Measurements from ENCODE around the gene SGSH.
"Not testable (repeated sequence)": the region's sequence is repeated elsewhere in the genome, so short reads cannot be mapped to it uniquely, and the experiment has no call there.

The SGSH gene

GRCh38 chr17:80201446-80201845 lies 18.7 kb downstream of the SGSH start:
- Histone ChIP-seq H3K27ac (ENCODE audit: low read length) (no peak overlapping the region), H3K9ac (ENCODE audit: low read length) (no peak overlapping the region), H3K4me3 (ENCODE audit: low read length) (no peak overlapping the region), H3K9me3 (ENCODE audit: control insufficient read depth, low read depth, low read length) (no peaks in the 10 kb centered on the region), H3K27me3 (ENCODE audit: control insufficient read depth, insufficient read depth, low read length) (no peaks in the 10 kb centered on the region), H3K36me3 (ENCODE audit: control insufficient read depth, low read depth, low read length) (no peaks in the 10 kb centered on the region), H3K4me1 (ENCODE audit: control insufficient read depth, low read depth, low read length) (no peaks in the 10 kb centered on the region)

GRCh38 chr17:80199295-80199694 lies 20.8 kb downstream of the SGSH start:
- not testable (repeated sequence) for H3K27ac ChIP-seq (ENCODE audit: low read length); H3K9me3 ChIP-seq (ENCODE audit: control insufficient read depth, low read depth, low read length); H3K9ac ChIP-seq (ENCODE audit: low read length); H3K27me3 ChIP-seq (ENCODE audit: control insufficient read depth, insufficient read depth, low read length); H3K36me3 ChIP-seq (ENCODE audit: control insufficient read depth, low read depth, low read length); H3K4me1 ChIP-seq (ENCODE audit: control insufficient read depth, low read depth, low read length); H3K4me3 ChIP-seq (ENCODE audit: low read length)

GRCh38 chr17:80198144-80198661 lies 21.9 kb downstream of the SGSH start:
- Histone ChIP-seq H3K27me3 (ENCODE audit: control insufficient read depth, insufficient read depth, low read length) (no peaks in the 10 kb centered on the region), H3K4me1 (ENCODE audit: control insufficient read depth, low read depth, low read length) (no peaks in the 10 kb centered on the region), H3K36me3 (ENCODE audit: control insufficient read depth, low read depth, low read length) (no peaks in the 10 kb centered on the region), H3K9me3 (ENCODE audit: control insufficient read depth, low read depth, low read length) (no peaks in the 10 kb centered on the region), H3K9ac (ENCODE audit: low read length) (no peak overlapping the region), H3K27ac (ENCODE audit: low read length) (no peak overlapping the region), H3K4me3 (ENCODE audit: low read length) (no peak overlapping the region)

GRCh38 chr17:80196652-80197051 lies 23.5 kb downstream of the SGSH start:
- Histone ChIP-seq H3K27ac (ENCODE audit: low read length) (no peak overlapping the region), H3K27me3 (ENCODE audit: control insufficient read depth, insufficient read depth, low read length) (no peaks in the 10 kb centered on the region), H3K4me3 (ENCODE audit: low read length) (no peak overlapping the region), H3K36me3 (ENCODE audit: control insufficient read depth, low read depth, low read length) (no peaks in the 10 kb centered on the region), H3K9me3 (ENCODE audit: control insufficient read depth, low read depth, low read length) (no peaks in the 10 kb centered on the region), H3K9ac (ENCODE audit: low read length) (no peak overlapping the region), H3K4me1 (ENCODE audit: control insufficient read depth, low read depth, low read length) (no peaks in the 10 kb centered on the region)

- no peaks in the 10 kb centered on the region for H3K9me3 ChIP-seq (ENCODE audit: control insufficient read depth, low read depth, low read length)
- H3K4me3 ChIP-seq (ENCODE audit: low read length): no peak overlapping the region
- no peaks in the 10 kb centered on the region for H3K27me3 ChIP-seq (ENCODE audit: control insufficient read depth, insufficient read depth, low read length)
- H3K27ac ChIP-seq (ENCODE audit: low read length): no peak overlapping the region
- H3K9ac ChIP-seq (ENCODE audit: low read length): no peak overlapping the region
- no peaks in the 10 kb centered on the region for H3K4me1 ChIP-seq (ENCODE audit: control insufficient read depth, low read depth, low read length)
- no peaks in the 10 kb centered on the region for H3K36me3 ChIP-seq (ENCODE audit: control insufficient read depth, low read depth, low read length)
These were observed 24.2 kb downstream of the SGSH start for GRCh38 chr17:80195671-80196529.

GRCh38 chr17:80195141-80195540 lies 25.0 kb downstream of the SGSH start:
- H3K9ac ChIP-seq (ENCODE audit: low read length): no peak overlapping the region
- no peaks in the 10 kb centered on the region for H3K36me3 ChIP-seq (ENCODE audit: control insufficient read depth, low read depth, low read length)
- H3K27ac ChIP-seq (ENCODE audit: low read length): no peak overlapping the region
- no peaks in the 10 kb centered on the region for H3K4me1 ChIP-seq (ENCODE audit: control insufficient read depth, low read depth, low read length)
- H3K9me3 ChIP-seq (ENCODE audit: control insufficient read depth, low read depth, low read length): no peaks in the 10 kb centered on the region
- no peaks in the 10 kb centered on the region for H3K27me3 ChIP-seq (ENCODE audit: control insufficient read depth, insufficient read depth, low read length)
- H3K4me3 ChIP-seq (ENCODE audit: low read length): no peak overlapping the region

GRCh38 chr17:80191865-80192661 lies 28.1 kb downstream of the SGSH start:
- no peak overlapping the region for H3K27ac ChIP-seq (ENCODE audit: low read length)
- no peaks in the 10 kb centered on the region for H3K9me3 ChIP-seq (ENCODE audit: control insufficient read depth, low read depth, low read length)
- no peaks in the 10 kb centered on the region for H3K4me1 ChIP-seq (ENCODE audit: control insufficient read depth, low read depth, low read length)
- H3K36me3 ChIP-seq (ENCODE audit: control insufficient read depth, low read depth, low read length): no peaks in the 10 kb centered on the region
- H3K4me3 ChIP-seq (ENCODE audit: low read length): no peak overlapping the region
- H3K9ac ChIP-seq (ENCODE audit: low read length): no peak overlapping the region
- H3K27me3 ChIP-seq (ENCODE audit: control insufficient read depth, insufficient read depth, low read length): no peaks in the 10 kb centered on the region

- Histone ChIP-seq H3K27me3 (ENCODE audit: control insufficient read depth, insufficient read depth, low read length) (no peaks in the 10 kb centered on the region), H3K4me3 (ENCODE audit: low read length) (no peak overlapping the region), H3K9ac (ENCODE audit: low read length) (no peak overlapping the region), H3K36me3 (ENCODE audit: control insufficient read depth, low read depth, low read length) (no peaks in the 10 kb centered on the region), H3K4me1 (ENCODE audit: control insufficient read depth, low read depth, low read length) (no peaks in the 10 kb centered on the region), H3K9me3 (ENCODE audit: control insufficient read depth, low read depth, low read length) (no peaks in the 10 kb centered on the region), H3K27ac (ENCODE audit: low read length) (no peak overlapping the region)
These were observed 28.9 kb downstream of the SGSH start for GRCh38 chr17:80191192-80191591.

GRCh38 chr17:80190716-80191115 lies 29.4 kb downstream of the SGSH start:
- Histone ChIP-seq H3K36me3 (ENCODE audit: control insufficient read depth, low read depth, low read length) (no peaks in the 10 kb centered on the region), H3K4me1 (ENCODE audit: control insufficient read depth, low read depth, low read length) (no peaks in the 10 kb centered on the region), H3K9ac (ENCODE audit: low read length) (no peak overlapping the region), H3K27ac (ENCODE audit: low read length) (no peak overlapping the region), H3K4me3 (ENCODE audit: low read length) (no peak overlapping the region), H3K27me3 (ENCODE audit: control insufficient read depth, insufficient read depth, low read length) (no peaks in the 10 kb centered on the region), H3K9me3 (ENCODE audit: control insufficient read depth, low read depth, low read length) (no peaks in the 10 kb centered on the region)

GRCh38 chr17:80189611-80190010 lies 30.5 kb downstream of the SGSH start:
- H3K9ac ChIP-seq (ENCODE audit: low read length): no peak overlapping the region
- no peaks in the 10 kb centered on the region for H3K36me3 ChIP-seq (ENCODE audit: control insufficient read depth, low read depth, low read length)
- H3K9me3 ChIP-seq (ENCODE audit: control insufficient read depth, low read depth, low read length): no peaks in the 10 kb centered on the region
- H3K4me1 ChIP-seq (ENCODE audit: control insufficient read depth, low read depth, low read length): no peaks in the 10 kb centered on the region
- H3K27ac ChIP-seq (ENCODE audit: low read length): no peak overlapping the region
- H3K4me3 ChIP-seq (ENCODE audit: low read length): no peak overlapping the region
- no peaks in the 10 kb centered on the region for H3K27me3 ChIP-seq (ENCODE audit: control insufficient read depth, insufficient read depth, low read length)

GRCh38 chr17:80187515-80187941 lies 32.6 kb downstream of the SGSH start:
- no peak overlapping the region for H3K4me3 ChIP-seq (ENCODE audit: low read length)
- H3K9ac ChIP-seq (ENCODE audit: low read length): no peak overlapping the region
- no peaks in the 10 kb centered on the region for H3K4me1 ChIP-seq (ENCODE audit: control insufficient read depth, low read depth, low read length)
- H3K9me3 ChIP-seq (ENCODE audit: control insufficient read depth, low read depth, low read length): no peaks in the 10 kb centered on the region
- H3K27me3 ChIP-seq (ENCODE audit: control insufficient read depth, insufficient read depth, low read length): no peaks in the 10 kb centered on the region
- no peak overlapping the region for H3K27ac ChIP-seq (ENCODE audit: low read length)
- H3K36me3 ChIP-seq (ENCODE audit: control insufficient read depth, low read depth, low read length): no peaks in the 10 kb centered on the region

Measured in iPS-18a (cell line).